HG03108 (cell line): ENCODE results near the gene HNRNPM.

Source experiments
- ATAC-seq: cut with Tn5 transposase; IDR thresholded peaks from one replicate; pipeline ENCODE4 v1.9.1; 2021; ENCODE audit warnings: moderate library complexity; ENCODE audit not compliant: unreplicated experiment

Gene HNRNPM

DNA sequence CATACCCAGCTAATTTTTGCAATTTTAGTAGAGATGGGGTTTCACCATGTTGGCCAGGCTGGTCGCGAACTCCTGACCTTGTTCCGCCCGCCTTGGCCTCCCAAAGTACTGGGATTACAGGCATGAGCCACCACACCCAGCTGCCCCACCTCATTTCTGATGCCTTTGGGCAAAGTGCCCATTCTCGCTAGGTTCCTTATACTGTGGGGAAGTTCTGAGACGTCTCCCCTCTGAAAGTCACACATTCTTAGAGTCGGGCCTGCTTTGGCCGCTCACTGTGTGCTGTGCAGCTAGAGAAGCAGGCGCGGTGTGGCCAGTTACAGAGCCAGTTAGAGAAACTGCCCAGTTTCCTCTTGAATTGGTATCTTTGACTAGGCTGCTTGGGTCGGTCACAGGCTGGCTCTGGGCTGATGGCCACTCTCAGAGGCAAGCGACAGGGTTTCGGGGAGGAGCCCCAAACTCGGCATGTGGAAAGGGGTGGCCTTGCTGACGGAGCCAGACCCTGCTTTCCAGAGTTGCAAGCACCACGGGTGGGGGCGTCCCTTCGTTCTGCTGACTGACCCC lies 39.6 kb downstream of the HNRNPM start:
- ATAC-seq = no peak

DNA sequence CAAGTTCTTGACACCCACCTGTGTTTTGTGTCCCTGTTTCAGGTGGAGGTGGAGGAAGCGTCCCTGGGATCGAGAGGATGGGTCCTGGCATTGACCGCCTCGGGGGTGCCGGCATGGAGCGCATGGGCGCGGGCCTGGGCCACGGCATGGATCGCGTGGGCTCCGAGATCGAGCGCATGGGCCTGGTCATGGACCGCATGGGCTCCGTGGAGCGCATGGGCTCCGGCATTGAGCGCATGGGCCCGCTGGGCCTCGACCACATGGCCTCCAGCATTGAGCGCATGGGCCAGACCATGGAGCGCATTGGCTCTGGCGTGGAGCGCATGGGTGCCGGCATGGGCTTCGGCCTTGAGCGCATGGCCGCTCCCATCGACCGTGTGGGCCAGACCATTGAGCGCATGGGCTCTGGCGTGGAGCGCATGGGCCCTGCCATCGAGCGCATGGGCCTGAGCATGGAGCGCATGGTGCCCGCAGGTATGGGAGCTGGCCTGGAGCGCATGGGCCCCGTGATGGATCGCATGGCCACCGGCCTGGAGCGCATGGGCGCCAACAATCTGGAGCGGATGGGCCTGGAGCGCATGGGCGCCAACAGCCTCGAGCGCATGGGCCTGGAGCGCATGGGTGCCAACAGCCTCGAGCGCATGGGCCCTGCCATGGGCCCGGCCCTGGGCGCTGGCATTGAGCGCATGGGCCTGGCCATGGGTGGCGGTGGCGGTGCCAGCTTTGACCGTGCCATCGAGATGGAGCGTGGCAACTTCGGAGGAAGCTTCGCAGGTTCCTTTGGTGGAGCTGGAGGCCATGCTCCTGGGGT lies 41.0 kb downstream of the HNRNPM start:
- no peak for ATAC-seq

DNA sequence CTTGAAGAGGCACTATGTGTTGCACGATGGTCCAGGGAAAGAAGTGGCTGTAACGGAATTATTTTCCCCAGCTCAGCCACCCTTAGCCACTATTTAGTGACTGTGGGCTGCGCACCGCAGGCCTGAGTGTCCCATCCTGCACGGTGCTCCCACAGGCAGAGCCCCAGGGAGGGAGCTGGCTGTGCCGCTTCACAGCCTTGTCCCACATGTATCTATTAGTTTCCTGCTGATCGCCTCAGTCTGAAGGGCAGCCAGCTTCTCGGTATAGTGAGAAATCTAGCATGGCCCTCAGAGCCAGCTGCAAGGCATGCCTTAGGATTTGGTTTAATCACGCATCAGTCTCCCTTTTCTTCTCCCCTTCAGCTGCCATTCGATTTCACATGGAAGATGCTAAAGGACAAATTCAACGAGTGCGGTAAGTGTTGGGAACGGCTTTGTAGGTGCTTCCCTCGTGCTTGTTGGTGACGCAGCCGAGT lies 41.9 kb downstream of the HNRNPM start:
- no peak for ATAC-seq

DNA sequence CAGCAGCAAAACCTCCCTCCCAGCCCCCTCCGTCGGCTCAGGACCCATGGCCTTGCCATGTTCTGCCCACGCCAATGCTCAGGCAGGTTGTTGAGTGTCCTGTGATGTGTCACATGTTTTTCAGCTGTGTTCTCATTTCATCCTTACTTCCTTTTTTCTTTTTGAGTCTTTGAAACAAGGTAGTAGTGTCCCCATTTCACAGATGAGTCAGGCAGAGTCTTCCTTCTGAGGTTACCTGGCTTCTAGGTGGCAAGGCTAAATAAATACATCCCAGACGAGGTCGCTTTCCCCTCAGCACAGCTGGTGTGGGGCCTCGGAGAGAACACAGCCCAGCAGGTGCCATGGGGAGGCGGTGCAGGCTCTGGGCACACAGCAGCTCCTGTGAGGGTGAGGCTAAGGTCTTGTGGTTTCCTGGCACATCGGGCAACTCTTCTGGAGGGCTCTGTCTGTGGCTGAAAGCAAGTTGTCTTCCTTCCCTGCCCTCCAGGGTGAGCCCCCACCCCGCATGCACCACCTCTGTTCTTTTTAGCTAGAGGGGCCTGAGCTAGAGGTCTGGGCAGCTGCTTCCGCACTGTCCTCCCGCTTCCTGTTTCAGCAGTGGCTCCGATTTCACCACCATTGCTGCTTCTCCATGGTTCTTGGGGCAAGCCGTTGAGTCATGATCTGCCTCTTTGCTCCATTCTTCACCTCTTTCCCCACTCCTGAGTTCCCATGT lies 42.5 kb downstream of the HNRNPM start:
- ATAC-seq = peak; percentile 51

DNA sequence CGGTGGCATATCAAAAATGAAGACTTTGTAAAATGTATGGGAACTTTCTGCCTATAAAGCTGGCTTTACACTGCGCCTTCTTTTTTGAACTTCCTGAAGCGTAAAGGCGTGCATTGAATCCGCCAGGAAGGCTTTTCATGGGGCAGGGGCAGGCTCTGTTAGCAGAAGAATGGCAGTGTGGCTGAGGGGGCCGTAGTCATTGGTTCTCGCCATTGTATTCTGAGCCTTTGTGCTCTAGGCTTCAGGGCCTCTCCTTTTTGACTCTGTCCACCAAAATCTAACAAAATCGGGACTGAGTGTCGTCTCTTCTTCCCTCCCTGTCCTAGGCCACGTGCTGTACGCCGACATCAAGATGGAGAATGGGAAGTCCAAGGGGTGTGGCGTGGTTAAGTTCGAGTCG lies 43.6 kb downstream of the HNRNPM start:
- ATAC-seq = no peak

DNA sequence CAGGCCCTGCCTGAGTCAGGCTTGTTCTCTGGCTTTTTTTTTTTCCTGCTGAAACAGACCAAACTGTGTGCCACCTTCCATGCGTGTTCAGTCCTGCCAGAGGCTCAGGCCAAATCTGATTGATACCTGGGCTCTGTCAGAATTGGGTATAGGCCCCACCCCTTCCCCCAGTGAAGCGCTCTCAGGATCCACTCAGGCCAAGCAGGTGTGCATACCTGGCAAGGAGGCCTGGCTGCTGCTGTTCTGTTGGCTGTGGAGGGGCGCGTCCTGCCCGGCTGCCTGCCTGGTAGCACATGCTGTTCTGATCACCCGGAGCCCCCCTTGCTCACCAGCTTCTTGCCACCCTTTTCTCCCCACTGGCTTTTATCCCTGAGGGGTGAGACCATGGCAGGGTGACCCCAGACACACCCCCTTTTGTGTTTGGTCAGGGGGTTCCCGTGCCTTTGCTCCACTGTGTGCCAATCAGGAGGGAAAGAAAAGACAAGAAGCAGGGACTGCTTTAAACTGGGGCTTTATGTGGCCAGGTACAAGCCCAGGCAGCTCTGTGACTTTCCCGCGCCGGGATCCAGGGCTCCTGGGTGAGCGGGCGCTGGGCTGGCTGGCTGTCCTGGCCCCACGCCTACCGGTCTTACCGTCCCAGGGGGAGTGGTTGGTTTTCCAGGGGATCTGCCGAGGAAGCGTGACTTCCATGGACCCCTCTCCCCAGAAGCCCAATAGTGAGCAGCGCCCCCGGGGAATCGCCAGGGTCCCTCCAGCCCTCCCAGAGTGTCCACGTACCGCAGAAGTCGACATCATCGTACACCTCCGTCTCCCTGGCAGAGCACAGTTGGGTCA lies 45.0 kb downstream of the HNRNPM start:
- ATAC-seq = no peak

DNA sequence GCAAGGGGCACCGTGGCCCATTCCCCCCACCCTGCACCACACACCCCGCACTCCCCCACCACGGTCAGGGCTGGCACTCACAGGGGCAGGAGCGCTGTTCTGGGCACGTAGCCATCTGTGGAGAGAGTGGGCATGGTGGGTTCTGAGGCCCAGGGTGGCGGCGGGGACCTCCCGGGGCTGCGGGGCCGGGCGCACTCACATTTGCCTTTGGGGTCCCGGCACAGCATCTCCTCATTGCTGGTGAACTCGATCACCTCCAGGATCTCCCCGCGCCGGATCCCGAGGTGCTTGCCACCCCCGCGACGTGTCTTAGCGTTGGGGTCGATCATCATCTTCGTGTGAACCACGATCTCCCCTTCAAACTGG lies 45.6 kb downstream of the HNRNPM start:
- no peak for ATAC-seq

DNA sequence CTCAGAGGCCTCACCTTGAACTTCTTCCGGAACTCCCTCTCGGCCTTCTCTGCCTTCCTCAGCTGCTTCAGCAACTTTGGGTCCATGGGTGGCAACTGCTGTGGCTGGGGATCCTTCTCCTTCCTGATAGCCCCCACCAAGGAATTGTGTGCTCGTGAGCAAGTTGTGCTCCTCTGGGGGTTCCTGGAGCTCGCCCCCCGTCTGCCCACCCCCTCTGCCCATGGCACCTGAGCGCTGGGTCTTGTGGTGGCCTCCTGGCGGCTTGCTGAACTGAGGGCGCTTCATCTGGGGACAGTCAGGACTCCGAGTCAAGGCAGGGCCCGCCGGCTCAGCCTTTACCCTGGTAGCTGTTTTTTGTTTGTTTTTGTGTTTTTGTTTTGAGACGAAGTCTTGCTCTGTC lies 46.1 kb downstream of the HNRNPM start:
- no peak for ATAC-seq

DNA sequence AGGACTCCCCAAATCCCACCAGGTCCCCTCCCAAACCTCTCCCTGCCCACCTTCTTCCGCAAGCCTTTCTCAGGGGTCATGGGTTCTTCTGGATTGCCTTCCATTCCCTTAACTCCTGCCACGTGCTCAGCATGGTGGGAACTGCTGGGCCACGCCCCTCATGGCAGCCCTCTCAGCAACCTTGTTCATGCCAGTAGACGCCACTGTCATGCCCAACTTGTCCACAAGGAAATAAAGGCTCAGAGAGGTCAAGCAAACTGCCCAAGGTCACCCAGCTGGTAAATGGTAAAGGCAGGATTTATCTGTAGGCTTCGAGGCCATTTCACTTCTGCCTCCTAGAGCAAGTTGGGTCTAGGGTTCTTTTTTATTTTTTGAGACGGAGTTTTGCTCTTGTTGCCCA lies 46.8 kb downstream of the HNRNPM start:
- ATAC-seq = no peak

DNA sequence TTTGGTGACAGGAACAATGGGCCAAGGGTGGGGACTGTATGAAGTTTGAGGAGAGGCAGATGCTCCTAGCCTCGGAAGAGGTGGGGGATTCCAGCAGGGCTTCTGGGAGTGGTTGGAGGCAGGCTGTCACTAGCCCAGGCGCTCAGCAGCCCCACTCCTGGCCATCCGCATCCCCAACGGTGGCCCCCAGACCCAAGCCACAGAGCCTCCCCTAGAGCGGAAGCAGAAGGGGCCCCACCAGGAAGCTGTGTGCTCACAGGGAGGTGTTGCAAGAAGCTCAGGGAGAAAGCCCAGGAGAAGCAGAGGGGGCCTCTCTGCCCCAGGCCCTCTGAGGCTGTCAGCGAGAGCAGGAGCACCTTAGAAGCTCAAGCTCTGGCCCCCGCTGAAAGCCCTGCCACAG lies 49.4 kb downstream of the HNRNPM start:
- ATAC-seq = no peak

DNA sequence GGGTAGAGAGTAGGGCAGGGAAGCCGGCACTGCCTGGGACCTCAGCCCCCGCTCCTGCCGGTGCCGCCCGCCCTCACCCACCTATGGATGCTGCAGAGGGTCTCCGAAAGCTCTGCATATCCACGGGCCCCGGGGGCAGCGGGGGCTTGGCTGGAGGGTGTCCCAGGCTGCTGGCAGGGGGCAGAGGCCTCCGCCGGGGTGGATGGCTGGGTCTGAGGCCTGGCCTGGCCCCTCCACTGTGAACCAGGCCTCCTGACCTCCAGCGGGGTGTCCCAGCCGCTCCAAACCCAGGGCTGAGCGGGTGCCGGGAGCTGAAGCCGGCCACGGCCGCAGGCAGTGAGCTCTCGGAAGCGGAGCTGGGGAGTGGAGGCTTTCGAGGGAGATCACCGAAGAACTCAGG lies 53.5 kb downstream of the HNRNPM start:
- no peak for ATAC-seq

DNA sequence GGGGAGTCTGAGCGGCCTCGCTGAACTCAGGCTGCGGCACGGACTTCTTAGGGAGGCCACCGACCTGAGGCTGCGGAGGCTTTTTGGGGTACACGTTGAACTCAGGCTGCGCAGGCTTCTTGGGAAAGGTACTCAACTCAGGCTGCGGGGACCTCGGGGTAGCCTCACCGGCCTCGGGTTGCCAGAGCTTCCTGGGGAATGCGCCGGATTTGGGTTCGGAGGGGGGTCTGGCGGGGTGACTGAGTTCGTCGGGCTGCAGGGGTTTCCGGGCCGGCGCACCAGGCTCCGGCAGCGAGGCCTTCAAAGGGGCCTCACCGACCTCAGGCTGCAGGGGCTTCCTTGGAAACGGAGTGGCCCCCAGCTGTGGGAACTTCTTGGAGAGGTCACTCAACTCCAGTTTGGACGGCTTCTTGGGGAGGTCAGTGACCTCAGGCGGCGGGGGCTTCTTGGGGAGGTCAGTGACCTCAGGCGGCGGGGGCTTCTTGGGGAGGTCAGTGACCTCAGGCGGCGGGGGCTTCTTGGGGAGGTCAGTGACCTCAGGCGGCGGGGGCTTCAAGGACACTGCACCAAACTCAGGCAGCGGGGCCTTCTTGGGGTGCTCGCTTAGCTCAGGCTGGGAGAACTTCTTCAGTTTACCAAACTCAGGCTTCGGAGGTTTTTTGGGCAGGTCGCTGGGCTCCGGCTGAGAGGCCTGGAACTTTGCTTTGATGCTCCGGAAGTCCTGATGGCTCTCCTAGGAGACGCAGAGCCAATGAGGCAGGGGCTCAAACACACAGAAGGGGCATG lies 54.5 kb downstream of the HNRNPM start:
- no peak for ATAC-seq

DNA sequence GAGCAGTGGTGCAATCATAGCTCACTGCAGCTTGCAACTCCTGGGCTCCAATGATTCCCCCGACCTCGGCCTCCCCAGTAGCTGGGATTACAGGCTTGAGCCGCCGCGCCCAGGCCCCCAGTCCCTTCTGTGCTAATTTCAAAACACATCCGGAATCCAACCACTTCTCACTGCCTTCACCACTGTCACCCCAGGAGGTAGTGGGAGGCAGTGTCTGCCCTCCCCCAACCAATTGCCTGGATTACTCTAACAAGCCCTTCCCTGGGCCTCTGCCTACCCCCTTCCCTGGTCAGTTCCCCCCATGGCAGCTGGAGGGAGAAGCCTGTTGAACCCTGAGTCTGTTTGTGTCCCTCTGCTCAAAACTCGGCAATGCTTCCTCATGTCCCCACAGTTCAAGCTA lies 55.4 kb downstream of the HNRNPM start:
- ATAC-seq = no peak

DNA sequence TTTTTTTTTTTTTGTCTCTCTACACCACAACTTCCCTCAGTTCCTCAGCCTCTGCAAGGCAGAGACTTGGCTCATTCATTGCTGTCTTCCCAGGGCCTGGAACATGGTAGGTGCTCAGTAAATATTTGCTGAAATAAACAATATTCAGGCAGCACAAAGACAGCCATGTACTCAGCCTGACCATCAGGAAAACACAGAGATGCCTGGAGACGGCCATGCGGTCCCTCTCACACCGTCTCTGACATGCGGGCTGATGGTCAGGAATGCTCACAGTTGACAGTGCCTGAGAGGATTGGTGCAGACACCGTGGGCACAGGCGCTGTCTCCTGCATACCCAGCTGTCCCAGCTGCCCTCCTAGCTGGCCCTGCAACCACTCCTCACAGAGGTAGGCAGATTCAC lies 56.7 kb downstream of the HNRNPM start:
- ATAC-seq = no peak

DNA sequence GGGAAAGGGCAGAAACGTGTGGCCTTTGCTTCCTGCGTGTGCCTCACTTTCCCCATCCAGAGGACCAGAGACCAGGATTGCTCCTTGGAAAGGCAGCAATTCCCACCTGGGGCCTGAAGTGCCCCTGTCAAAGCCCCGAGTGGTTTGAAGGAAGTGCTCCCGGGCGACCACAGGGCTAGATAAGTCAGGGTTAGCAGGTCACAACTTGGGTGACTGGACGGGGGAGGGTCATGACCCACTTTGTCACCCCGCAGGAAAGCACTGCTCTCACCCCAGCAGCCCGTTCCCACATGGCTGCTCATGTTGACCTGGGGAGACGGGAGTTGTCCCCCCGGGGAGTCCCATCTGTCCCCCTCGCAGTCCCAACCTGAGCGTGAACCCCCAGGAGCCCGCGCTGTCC lies 57.2 kb downstream of the HNRNPM start:
- no peak for ATAC-seq

DNA sequence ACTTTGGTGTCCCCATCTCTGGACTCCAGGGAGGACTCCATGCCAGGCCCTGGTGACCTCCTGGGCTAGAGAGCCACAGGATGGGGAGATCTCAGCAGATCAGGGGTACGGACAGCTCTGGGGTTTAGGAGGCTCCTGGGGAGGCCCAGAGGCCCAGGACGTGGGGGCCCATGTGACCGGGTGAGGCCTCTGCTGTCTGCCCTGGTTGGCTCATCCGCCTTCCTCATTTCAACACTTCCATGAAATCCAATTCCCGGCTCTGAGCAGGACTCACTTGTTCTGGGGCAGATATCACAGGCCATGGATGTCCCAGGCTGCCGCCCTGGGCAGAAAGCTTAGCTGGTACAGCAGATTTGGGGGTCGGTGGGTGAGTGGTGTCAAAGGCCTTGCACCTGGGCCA lies 58.7 kb downstream of the HNRNPM start:
- ATAC-seq = no peak

DNA sequence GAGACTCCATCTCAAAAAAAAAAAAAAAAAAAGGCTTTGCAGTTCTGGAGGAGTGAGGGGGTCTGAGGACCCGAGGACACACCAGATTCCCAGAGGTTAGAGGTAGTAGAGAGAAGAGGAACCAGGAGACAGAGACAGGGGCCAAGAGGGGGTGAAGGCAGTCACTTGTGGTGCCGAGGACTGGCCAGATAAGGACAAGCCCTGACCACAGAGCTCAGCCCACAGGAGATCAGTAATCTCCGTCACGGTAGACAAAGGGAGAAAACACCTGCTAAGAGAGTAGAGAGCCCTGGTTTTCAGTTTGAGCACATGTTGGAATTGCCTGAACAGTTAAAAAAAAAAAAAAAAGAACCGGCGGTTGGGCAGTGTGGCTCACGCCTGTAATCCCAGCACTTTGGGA lies 59.4 kb downstream of the HNRNPM start:
- ATAC-seq = no peak

DNA sequence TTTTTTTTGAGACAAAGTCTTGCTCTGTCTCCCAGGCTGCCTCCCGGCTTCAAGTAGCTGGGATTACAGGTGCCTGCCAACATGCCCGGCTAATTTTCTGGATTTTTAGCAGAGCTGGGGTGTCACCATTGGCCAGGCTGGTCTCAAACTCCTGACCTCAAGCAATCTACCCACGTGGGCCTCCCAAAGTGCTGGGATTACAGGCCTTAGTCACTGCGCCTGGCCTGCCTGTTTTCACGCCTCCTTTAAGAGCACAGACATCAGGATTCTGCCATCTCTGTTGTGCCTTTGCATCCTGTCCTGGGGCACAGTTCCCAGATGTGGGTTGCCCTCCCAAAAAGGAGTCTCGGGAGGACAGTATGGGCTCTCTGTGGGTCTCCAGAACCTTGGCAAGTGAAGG lies 60.1 kb downstream of the HNRNPM start:
- ATAC-seq = no peak

DNA sequence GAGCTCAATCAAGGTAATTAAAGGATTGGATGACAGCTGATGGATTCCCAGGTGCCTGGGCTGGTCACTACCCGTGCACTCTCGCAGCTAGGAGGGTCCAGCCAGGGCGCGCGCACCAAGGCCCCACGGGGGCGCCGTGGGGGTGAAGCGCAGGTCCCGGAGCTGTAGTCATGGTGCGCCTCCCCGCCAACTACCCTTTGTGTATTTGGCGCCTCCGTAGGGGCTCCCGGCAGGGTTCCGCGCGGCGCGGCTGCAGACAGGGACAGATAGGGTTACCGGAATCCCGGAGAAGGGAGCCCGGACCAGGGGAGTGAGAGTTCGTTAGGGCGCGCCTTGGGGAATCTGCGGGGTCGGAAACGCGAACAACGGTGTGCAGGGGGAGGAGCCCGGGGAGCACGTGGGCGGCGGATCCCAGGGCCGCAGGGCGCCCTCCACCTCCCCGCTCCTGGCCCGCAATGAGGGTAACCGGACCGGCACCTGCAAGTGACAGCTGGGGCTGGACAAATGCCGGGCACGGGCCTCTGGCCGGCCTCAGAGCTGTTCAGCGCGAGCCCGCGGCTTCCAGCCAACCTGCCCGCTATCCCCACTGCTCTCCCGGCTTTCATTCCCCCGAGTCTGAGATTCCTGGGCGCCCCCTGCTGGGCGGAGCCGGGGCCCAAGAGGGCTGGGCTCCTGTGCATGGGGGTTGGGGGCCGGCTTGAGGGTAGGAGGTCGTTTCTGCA lies 61.1 kb downstream of the HNRNPM start:
- ATAC-seq = peak; percentile 50

DNA sequence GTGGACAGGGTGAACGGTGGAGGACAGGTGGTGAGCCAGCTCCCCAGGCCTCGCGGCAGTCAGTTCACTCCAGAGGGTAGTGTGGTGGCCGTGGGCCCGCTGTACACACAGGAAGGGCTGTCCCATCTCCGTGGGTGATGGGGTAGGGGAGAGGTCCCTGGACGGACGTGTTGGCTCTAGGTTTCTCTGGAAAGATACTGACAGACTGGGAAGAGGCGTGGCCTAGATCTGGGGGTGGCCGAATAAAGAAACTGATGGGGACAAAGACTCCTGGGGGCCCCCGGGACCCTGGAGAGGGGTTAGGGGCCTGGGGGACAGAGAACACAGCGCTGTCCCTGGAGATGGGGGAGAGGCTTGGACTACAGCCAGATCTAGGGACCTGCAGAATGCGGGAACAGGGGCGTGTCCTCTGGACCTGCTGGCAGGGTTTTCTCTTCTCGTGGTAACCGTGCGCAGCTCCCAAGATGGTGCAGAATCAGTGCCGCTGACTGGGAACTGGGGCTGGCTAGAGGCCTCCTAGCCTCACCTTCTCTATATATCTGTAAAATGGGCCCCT lies 61.7 kb downstream of the HNRNPM start:
- ATAC-seq = no peak
